ENCODE data around the gene SNX8. TPM values are rescaled to one million over a fixed set of nuclear protein-coding genes. Genes with fewer than 3 reads are reported as not detected.

SNX8 gene
- total and polyA plus RNA-seq, 2 of the 13 experiments (the other 11 are each of a cell fraction or from before 2014, with no cell fraction given): 20.6 to 45.2 TPM

- TF ChIP-seq ZFP41 (CRISPR knock-in tag; IDR thresholded peaks at IDR 0.05; ENCODE audit: borderline replicate concordance) (peak; percentile 55; the same call in 1 of the 2 replicates), RELA (CRISPR knock-in tag; IDR thresholded peaks at IDR 0.05) (no peak), IRX3 (CRISPR knock-in tag; IDR thresholded peaks at IDR 0.05; ENCODE audit: borderline replicate concordance, low read depth) (peak; percentile 92), TARDBP (CRISPR knock-in tag; IDR thresholded peaks at IDR 0.05) (peak; percentile 52), NR2F2 (IDR thresholded peaks at IDR 0.05; ENCODE audit: borderline replicate concordance, low read depth) (peak; percentile 45; the same call in 1 of the 2 replicates), SRF (IDR thresholded peaks at IDR 0.05; ENCODE audit: low read depth, low read length) (no peak), BCL6 (CRISPR knock-in tag; IDR thresholded peaks at IDR 0.05) (no peak), ZNF484 (CRISPR knock-in tag; IDR thresholded peaks at IDR 0.05; ENCODE audit: borderline replicate concordance, low read depth) (no peak; the same call in 1 of the 2 replicates), CEBPB (IDR thresholded peaks at IDR 0.05; ENCODE audit: borderline replicate concordance, low read depth, low read length) (no peak), SRSF4 (IDR thresholded peaks at IDR 0.05; ENCODE audit: low read depth, low read length, poor library complexity, severe bottlenecking) (no peak), STAT5B (CRISPR knock-in tag; IDR thresholded peaks at IDR 0.05) (0 out of 2 replicates have a peak, but pooled peaks have one; percentile 77), AKAP8 (CRISPR knock-in tag; IDR thresholded peaks at IDR 0.05) (no peak), ZKSCAN8 (CRISPR knock-in tag; IDR thresholded peaks at IDR 0.05; ENCODE audit: borderline replicate concordance) (no peak), ZNF124 (CRISPR knock-in tag; IDR thresholded peaks at IDR 0.05) (peak; percentile 17; the same call in 1 of the 2 replicates), ZNF333 (CRISPR knock-in tag; IDR thresholded peaks at IDR 0.05; ENCODE audit: borderline replicate concordance) (no peak), ZNF547 (CRISPR knock-in tag; IDR thresholded peaks at IDR 0.05) (peak; percentile 58; the same call in 1 of the 2 replicates), NR2F6 (IDR thresholded peaks at IDR 0.05) (no peak), NR2F6 (CRISPR knock-in tag; IDR thresholded peaks at IDR 0.05) (peak; percentile 50; the same call in 1 of the 2 replicates), PHF20 (CRISPR knock-in tag; IDR thresholded peaks at IDR 0.05) (peak; percentile 72; the same call in 1 of the 2 replicates), NR1H2 (CRISPR knock-in tag; IDR thresholded peaks at IDR 0.05; ENCODE audit: borderline replicate concordance, low read depth) (no peak; the same call in 1 of the 2 replicates), MAF1 (CRISPR knock-in tag; IDR thresholded peaks at IDR 0.05; ENCODE audit: borderline replicate concordance) (0 out of 2 replicates have a peak, but pooled peaks have one; percentile 73), MEF2D (CRISPR knock-in tag; IDR thresholded peaks at IDR 0.05) (peak; percentile 33; the same call in 1 of the 2 replicates), ZXDC (CRISPR knock-in tag; IDR thresholded peaks at IDR 0.05) (peak; percentile 78; the same call in 1 of the 2 replicates), ZNF225 (CRISPR knock-in tag; IDR thresholded peaks at IDR 0.05) (peak; percentile 84; the same call in 1 of the 2 replicates), FOXC1 (CRISPR knock-in tag; IDR thresholded peaks at IDR 0.05; ENCODE audit: borderline replicate concordance) (0 out of 2 replicates have a peak, but pooled peaks have one; percentile 46), CCAR2 (optimal IDR thresholded peaks at IDR 0.05; ENCODE audit: low read depth, low read length) (no peak), ZUFSP (CRISPR knock-in tag; IDR thresholded peaks at IDR 0.05; ENCODE audit: borderline replicate concordance) (no peak), ZNF510 (CRISPR knock-in tag; IDR thresholded peaks at IDR 0.05; ENCODE audit: low read depth) (peak; percentile 89)
Observed at GRCh38 chr7:2353936-2354185, 39.6 kb upstream of the SNX8 start (continued).

Measured in HepG2 (cell line).